GM19043 (cell line): Measurements from ENCODE around the gene MPPED1.

ENCODE experiments used
- ATAC-seq: cut with Tn5 transposase; IDR thresholded peaks from one replicate; pipeline ENCODE4 v1.9.1; 2021; ENCODE audit warnings: low read depth; ENCODE audit not compliant: unreplicated experiment

The MPPED1 gene

DNA sequence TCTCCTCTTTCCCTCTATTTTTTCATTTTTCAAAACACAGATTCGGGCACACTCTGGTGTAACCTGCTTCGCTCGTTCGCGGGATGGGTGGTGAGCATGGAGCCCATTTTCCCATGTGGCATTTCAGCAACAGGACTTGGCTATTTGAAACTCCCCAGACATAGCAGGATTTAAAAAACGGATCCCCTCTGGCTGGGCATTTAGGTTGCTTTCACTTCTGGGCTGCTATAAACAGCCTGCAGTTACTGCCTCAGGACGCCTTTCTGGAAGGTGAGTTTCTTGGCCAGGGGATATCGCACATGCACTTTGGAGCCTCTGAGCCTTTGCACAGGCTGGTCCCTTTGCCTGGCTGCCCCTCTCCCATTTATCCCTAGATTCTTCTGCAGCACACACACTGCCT is 2.8 kb upstream of the MPPED1 start:
- no peak for ATAC-seq

DNA sequence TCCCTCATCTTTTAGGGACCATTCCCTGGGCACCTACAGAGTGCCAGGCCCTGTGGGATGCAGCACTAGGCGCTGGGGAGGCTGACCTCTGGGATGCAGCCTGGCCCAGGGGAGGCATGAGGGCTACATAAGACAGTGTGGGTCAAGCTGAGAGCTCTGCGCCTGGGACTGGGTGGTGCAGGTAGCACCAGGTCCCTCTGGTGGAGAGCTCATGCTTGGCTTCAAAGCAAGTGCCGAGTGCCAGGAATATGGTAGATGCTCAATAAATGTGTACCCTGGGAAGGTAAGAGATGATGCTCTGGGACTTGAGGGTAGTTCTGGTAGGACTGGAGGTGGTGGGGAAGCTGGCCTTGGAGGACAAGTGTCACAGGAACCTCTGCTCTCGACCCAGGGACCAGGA is 2.0 kb upstream of the MPPED1 start:
- no peak for ATAC-seq

DNA sequence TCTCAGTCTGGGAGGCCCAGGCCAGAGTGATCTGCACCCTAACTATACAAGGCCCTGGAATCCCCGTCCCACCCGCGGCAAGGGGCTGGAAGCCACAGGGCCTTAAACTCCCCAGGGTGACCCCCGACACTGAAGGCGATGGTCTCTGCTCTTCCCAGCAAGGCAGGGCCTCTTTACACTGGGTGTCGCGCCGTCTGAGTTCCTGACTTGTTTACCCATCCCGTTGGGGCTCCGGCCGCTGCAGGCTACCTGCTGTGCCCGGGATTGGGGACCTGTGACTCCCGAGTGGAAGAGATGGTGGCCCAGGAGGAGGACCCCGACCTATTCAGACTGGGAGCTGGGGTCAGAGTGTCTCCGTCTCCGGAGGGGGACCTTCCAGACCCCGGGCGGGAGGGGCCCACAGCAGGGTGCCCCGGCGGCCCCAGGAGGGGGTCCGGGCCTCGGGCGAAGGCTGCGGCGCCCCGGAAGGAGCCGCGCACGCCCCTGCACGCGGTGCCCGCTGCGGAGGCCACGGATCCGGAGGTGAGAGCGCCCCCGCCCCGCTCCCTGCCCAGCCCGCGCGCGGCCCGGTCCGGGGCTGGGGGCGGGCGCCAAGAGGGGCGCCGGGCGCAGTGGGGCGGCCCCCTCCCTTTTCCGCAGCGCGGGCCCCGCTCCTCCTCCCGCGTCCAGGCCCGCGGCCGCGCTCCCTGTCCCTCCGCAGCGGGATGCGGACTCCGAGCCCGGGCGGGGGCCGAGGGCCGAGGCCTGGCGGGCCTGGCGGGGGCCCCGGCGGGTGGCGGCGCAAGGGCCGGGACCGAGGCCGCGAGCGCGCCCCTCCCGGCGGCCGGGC is 560 bp upstream of the MPPED1 start:
- no peak for ATAC-seq

DNA sequence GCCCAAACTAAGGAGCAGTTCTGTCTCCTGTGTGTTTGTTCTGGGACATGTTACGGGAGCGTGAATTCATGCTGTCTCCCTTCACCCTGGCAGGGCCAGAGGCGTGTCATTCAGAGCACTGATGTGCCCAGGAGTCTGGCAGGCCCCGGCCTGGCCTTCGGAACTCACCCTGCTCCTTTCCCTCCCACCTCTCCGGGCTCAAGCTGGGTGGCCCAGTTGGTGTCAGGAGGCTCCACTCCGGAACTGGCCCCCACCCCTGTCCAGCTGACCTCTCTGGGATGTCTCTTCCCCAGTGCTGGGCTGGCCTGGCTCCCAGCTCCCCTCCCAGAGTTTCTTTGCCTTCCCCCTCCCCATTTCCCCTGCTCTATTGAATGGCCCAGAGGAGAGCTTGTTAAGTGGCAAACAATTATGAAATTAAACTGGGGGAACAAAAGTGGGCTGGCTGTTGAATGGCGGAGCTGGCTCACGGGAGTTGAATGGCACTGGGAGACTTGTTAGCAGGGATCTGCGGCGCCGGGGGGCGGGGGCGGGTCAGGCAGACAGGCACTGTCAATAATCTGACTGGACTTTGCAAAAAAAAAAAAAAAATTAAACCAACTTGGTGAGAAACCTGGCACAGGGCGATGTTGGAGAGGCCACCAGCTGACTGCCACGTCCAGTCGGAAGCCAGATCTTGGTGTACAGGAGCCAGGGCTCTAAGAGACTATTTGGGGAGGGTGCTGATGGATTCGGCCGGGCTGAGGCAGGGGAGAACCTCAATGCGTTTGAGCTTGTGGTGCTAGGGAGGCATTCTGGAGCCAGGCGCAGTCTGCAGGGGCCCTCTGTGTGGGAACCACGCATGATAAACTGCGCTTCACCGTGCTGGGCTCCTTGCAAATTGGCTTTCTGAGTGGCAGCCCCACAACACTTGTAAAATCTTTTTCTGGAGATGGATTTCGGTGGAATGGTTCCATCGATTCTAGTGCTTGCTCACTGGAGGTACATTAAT is 1.3 kb downstream of the MPPED1 start:
- no peak for ATAC-seq

DNA sequence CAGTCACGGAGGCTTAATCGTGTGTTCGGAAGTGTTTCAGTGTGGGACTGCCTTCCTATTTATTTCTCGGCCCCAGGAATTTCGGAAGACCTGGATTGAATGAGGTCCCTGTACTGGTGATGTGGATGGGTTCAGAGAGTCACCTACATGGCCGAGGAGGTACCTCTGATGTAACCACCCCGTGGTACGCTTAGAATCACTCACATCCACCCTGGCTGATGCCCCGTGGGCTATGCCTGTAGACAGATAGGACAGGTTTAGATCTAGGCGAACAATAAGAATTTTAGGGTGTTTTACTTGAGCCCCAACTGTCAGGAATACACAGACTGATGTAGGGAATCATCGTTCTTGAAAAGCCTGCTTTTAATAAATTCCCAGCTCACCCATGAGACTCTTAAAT is 2.0 kb downstream of the MPPED1 start:
- ATAC-seq: no peak

DNA sequence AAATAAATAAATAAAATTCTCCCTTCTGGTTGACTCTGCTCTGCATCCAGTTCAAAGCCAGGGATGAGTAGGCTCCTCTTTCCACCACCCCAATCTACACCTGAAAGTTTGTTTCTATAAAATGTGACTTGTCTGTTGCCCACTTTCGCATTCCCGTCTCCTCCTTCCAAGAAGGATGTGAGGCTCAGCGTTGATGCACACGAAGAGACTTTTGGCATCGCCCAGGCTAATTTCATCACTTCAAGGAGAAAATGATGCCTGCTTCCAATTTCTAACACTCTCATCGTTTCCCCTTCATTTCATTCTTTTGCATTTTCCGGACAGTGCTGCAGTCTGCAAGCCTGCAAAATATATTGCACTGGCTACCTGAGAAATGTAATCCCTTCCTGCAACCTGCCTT is 3.9 kb downstream of the MPPED1 start:
- no peak for ATAC-seq

DNA sequence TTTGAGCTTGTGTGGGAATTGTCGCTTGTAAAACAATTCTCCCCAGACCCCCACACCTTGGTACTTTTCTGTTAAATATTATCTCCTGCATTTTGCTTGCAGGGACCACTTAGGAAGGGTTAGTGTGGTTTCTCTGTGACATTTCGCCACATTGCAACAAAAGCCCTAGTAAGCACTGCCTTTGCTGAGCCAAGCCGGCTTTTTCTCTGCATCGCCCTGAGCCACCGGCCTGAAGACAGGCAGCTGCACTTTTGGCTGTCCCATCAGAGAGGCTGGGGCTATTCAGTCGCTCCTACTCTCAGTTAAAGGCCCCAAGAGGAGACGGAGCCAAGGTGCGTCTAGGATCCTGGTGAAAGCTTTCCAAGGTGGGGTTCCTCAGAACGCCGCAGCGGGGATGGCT is 5.7 kb downstream of the MPPED1 start:
- no peak for ATAC-seq

DNA sequence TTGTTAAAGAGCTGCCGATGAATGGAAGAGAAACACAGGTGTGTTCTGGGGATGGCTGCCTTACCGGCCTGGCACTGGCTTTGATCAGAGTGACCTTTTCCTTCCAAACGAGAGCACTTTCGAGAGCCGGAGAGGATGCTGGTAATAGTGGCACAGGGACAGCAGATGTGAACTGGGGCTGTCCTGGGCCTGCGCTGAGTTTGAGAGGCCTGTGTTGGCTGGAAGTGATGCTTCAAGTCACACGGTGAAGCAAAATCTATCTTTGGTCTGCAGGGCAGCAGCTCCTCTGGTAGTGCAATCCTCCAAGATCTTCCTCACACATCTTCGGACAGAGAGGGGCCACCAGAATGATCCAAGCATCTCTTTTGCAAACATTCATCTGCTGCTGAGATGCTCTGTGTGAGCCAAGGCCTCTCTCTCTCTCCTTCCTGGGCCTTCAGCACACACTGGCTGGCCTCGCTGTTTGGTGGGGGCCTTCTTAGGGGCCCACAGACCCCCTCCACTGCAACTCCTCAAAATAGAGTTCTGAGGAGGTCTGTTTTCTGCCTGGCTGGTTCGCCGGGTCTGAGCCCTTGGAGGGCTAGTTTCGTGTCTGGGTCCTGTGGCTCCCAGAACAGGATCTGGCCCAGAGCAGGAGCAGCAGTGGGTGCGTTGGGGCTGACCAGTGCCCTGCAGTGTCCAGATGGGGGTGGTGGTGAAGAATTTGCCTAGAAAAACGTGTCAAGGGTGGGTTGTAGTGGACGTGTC is 6.4 kb downstream of the MPPED1 start:
- no peak for ATAC-seq

DNA sequence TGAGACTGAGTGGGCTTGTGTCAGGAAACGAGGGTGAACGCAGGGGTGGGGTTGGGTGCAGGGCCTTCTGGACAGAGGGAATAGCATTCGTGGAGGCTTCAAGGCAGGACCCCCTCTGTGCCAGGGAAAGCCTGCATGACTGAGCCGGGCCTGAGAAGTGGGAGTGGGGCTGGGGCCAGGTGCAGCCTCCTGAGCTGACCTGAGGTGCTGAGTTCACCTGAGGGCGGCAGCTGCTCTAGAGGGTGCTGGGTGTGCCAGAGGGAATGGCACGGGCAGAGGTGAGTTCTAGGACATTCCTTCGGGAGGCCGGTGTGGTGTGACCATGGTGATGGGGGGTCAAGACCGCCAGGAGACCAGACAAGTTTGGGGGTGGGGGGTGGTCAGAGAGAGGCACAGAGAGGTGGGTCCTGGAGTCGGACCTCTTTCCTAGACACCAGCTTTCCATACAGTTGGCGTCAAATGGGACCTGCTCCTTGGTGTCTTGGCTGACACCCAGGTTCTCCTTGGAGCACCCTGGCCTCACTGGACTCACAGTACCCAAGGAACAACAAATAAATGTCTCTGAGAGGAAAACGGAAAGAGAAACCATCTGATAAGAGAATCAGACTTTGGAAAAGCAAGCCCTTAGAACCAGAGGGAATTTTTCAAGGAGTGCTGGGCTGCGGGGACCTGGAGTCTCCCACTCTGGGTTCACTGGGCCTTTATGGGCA is 7.7 kb downstream of the MPPED1 start:
- no peak for ATAC-seq

DNA sequence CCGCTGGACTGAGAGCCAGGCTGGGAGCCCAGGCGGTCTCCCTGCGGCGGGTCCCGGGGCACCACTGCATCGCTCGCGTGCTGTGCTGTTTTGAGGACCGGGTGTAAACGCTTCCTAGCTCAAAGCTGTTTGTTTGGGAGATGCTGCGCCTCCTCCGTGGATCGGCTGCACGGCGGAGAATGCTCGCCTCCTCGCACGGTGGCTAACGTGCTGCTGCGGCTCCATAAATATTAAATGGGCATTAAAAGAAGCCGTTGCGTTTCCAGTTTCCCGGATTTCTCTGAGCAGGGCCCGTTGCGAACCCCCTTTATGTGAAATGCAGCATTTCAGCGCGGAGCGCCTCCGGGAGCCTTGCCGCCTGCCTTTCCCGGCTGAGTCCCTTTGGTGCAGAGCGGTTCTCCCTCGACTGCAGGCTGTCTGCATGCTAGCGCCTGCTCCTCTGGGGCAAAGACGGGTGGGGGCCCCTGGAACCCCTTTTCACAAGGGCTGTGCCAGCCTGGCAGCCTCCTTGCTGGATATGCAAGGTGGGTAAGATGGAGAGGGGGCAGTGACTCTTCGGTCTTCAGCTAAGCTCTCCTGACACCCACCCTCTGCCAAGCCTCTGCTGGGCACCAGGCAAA is 9.3 kb downstream of the MPPED1 start:
- ATAC-seq: no peak

DNA sequence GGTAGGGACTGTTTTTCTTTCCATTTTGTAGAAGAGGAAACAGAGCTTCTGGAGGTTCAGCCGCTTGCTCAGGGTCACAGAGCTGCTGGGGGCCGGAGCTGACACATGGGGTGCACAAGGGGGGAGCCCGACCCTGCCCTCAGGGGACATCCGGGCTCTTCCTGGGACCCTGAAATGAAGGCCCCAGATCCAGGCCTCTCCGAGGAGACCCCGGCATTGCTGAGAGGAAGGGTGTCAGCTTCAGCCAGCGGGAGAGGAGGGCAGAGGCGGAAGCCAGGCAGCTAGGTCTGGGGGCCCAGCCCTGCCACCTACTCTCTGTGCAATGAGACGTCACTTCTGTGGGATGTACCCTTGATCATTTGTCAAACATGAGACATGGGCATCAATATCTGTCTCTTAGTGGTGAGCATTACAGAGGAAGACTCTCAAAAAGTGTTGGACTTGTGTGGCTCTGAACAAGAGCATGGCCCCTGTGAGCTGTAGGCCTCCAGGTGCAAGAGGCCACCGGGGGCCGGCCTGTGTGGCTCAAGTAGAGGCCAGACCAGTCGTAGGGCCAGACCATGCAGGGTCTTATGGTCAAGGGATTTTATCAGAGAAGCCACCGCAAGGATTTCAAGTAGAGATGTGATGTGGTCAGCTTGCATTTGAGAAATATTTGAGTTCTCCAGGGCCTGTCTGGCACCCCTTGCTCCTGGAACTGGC is 10.3 kb downstream of the MPPED1 start:
- ATAC-seq: no peak

DNA sequence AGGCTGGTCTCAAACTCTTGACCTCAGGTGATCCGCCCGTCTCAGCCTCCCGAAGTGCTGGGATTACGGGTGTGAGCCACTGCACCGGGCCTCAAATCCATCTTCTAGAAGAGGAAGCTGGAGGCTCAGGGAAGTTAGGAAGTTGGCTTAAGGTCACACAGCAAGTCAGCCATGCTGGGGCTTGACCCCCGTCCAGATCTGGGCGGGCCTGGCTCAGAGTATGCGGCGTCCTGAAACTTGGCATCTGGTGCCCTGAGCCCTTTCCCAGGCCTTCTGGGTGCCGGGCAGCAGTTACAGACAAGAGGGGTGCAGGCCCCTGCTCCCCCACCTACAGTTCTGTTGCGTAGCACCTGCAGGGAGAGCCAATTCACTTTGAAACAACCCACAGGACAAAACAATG is 11.2 kb downstream of the MPPED1 start:
- no peak for ATAC-seq

DNA sequence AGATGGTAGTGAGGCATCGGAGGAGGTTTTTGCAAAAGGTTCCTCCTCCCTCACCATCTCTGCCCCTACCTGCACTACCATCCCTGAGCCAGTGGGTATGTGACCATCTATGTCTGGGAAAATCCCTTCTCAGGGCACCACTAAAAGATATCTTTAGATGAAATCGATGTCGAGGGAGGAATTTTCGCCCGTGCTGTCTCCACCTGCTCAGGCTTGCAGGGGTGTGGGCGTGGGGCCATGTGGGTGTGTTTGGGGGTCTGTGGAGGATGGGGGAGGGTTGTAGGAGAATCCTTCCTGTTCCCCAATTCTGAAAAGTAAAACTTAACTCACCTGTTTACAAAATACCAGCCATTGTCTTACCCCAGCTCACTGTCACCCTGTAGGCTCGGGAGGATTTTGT is 12.4 kb downstream of the MPPED1 start:
- ATAC-seq: no peak

DNA sequence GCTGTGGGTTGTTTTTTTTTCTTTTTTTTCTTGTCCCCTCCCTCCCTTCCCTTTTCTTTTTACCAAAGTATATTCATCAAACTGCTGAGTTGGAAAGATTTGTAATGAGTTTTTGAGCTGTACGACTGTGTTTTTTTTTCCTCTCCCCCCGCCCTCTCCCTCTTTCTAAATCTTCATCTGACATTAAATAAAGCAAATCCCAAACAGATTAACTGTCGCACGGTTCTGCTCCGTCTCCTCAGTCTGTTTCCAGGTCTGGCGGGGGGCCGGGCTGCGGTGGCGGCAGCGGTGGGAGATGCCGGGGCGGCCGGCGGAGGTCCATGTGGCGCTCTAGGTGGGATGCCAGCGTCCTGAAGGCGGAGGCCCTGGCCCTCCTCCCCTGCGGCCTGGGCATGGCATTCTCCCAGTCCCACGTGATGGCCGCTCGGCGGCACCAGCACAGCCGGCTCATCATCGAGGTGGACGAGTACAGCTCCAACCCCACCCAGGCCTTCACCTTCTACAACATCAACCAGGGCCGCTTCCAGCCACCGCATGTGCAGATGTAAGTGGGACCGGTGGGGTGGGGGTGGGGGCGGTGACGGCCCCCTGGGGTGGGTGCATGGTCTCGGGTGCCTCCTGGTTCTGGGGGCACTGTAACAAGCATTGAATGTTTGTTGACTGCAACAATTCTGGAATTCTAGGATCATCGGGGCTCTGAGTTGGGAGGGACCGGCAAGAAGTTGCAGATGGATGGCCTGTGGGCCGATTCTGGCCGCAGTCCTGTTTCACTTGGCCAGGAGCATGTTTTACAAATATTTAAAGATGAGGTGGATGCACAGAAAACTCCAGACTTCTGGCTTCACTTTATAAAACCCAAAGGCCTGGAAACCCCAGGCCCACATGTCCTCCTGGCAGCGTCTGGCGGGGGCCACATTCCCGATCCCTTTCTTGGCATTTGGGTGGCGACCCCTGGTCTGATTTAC is 13.1 kb downstream of the MPPED1 start:
- no peak for ATAC-seq

DNA sequence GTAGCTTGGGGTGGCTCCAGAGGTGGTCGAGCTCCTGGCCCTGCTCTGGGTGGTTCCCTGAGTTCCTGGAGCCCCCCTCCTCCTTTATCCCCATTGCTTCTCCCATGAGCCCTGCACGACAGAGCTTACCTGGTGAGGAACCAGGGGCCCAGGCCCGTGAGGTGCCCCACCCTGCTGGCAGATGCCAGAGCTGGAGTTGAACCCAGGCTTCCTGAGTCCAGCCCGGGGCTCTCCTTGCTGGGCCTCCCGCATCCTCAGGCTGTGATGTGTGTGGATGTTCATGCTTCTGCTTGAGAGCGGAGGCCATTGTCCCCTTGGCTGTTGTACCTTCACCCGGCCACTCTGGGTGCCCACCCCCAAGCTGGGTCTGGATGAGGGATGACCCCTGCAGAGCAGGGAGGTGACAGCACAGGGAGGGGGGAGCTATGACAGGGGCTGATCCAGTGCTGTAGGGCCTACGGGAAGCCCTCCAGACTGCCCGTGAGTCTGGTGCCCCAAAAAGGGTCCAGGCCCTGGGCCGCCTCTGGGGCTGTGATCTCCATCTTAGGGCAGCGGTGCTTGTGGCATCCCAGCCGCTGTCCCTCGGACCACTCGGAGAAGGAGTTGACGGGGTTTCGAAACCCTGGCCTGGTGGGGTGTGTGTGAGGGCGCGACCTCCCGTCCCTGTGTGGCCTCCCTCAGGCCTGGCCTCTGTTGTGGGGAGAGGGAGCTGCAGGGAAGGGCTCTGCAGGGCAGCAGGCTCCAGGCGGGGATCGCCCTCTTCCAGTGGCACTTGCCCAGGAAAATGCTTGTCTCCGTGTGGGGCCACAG is 14.4 kb downstream of the MPPED1 start:
- no peak for ATAC-seq

DNA sequence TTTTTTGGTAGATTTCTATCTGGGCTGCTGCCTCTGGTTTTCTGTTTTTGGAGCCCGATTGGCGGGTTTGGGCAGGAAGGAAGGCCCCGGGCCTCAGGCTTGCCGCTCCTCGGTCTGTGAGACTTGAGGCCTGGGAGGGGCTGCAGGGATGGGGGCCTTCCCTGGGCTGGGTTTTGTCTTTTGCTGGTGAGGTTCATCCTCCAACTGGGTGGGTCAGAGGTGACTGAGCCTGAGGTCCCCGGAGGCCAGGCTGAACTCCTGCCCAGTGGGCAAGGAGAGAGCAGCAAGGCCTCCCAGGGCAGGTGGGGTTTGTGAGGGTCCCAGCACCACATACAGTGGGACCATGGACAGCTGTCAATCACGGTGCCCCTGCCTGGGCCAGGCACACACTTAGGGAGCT is 15.0 kb downstream of the MPPED1 start:
- ATAC-seq: no peak

DNA sequence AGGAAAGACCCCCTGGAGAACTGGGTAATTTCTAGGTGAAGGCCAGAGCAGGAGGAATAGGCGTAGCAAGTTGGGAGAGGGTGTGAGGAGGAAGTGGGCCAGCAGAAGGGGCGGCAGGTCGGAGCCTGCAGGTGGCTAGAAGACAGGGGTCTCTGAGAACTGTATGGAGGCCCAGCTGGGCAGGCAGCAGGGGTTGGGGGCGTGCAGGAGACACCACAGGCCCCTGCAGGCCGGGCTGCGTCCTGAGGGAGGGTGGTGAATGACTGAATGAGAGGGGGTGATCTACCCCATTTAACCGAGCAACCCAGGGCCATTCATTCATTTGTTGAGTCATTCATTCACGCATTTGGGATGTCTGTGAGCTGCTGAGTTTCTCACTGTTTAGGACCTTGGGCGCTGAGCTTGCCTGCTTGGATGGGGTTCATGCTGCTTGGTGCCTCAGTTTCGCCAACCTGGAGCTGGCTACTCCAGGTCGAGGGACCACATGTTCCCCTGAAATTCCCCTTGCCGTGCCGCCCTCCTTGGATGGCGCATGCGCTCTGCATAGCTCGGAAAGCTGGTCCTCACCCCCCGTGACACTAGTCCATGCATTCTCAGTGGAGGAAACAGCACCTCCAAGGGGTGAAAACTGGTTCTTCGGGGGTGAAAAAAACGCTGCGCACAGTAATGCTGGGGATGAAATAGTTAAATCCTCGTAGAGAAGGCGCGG is 15.6 kb downstream of the MPPED1 start:
- ATAC-seq: no peak
